ENCODE data around the gene HS3ST3B1. TPM values are rescaled to one million over a fixed set of nuclear protein-coding genes. Genes with fewer than 3 reads are reported as not detected.

Gene HS3ST3B1
- total and polyA plus RNA-seq, 12 donors: 0.47 to 8.5 (median 3.3) TPM

DNA sequence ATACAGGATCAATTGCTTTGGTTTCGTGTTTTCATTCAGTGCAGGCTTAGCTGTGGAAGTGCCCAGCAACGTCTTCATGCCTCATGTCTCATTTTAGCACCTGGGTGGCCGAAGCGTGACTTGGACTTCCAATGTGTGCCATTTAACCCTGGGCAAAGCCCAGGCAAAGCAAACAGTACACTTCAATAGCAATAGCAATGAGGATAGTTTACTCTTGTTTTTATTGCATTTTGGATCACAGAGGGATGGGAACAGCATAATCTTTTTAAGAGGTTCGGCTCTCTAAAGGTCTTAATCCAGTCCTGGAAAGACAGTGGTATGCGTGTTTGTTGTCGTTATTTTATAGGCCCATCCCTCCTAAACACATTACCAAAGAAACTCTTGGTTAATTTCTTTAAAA is 86.2 kb downstream of the HS3ST3B1 start:
- no peak overlapping the region for H3K4me3 ChIP-seq
- H3K27ac ChIP-seq: no peak overlapping the region
- no peaks in the 10 kb centered on the region for H3K9me3 ChIP-seq (replicated peaks in 1 of 3)
- no peaks in the 10 kb centered on the region for H3K4me1 ChIP-seq (replicated peaks in 1 of 2)
- H3K27me3 ChIP-seq: no peaks in the 10 kb centered on the region
- TF ChIP-seq POLR2A (IDR thresholded peaks at IDR 0.05): no peak
- TF ChIP-seq, protein P1, sequence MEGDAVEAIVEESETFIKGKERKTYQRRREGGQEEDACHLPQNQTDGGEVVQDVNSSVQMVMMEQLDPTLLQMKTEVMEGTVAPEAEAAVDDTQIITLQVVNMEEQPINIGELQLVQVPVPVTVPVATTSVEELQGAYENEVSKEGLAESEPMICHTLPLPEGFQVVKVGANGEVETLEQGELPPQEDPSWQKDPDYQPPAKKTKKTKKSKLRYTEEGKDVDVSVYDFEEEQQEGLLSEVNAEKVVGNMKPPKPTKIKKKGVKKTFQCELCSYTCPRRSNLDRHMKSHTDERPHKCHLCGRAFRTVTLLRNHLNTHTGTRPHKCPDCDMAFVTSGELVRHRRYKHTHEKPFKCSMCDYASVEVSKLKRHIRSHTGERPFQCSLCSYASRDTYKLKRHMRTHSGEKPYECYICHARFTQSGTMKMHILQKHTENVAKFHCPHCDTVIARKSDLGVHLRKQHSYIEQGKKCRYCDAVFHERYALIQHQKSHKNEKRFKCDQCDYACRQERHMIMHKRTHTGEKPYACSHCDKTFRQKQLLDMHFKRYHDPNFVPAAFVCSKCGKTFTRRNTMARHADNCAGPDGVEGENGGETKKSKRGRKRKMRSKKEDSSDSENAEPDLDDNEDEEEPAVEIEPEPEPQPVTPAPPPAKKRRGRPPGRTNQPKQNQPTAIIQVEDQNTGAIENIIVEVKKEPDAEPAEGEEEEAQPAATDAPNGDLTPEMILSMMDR (IDR thresholded peaks at IDR 0.05): no peak
- intact Hi-C loops (cut with DNase I): no loop called here
- no peak for DNase-seq
- 79 to 93% (median 84%) methylated on average over 7 of the region's 7 CpGs for WGBS, 4 donors
- H3K36me3 ChIP-seq (replicated peaks in 1 of 2): no peaks in the 10 kb centered on the region

DNA sequence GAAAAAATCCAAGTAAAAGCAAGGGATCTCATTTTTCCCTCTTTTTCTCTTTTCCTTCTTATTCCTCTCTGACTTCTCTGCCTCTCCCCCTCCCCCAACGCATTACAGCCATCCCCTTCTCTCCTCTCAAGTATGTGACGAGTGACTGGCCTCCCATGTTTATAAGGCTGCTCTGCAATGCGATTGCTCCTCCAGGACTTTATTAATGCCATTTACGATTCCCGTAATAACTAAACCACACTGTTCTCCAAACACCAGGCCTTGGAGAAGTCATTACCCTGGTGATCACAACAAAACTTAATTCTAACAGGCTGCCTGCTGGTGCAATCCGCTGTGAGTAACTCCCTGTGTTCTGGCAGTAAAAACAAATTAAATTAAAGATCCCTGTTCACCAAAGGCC is 88.8 kb downstream of the HS3ST3B1 start:
- DNase-seq: no peak
- TF ChIP-seq, protein P1 (IDR thresholded peaks at IDR 0.05): no peak
- no peak for TF ChIP-seq POLR2A (IDR thresholded peaks at IDR 0.05)
- Histone ChIP-seq H3K27me3 (no peaks in the 10 kb centered on the region), H3K9me3 (replicated peaks in 1 of 3) (no peaks in the 10 kb centered on the region), H3K36me3 (replicated peaks in 1 of 2) (no peaks in the 10 kb centered on the region), H3K4me1 (replicated peaks in 1 of 2) (no peaks in the 10 kb centered on the region), H3K27ac (no peak overlapping the region), H3K4me3 (no peak overlapping the region)
- WGBS, 4 donors: 48 to 71% (median 65%) methylated on average over 6 of the region's 6 CpGs
- intact Hi-C loops (cut with DNase I): no loop called here

DNA sequence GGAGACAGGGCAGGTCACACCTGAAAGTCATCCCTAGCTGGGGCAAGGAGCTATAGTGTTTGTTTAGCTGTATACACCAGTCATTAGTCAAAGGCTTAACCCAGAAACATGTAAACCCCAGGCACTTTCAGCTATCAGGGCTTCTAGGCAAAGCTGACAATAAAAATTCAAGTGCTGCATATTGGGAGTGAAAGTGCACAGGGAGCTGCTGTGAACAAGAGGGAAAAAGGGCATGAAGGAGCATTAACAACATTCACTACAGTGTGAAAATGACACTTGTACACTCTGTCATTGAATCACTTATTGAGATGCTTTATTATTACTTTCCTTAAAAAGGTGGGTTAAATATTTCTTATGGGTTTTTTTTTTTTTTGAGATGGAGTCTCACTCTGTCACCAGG is 92.8 kb downstream of the HS3ST3B1 start:
- H3K27me3 ChIP-seq: no peaks in the 10 kb centered on the region
- H3K9me3 ChIP-seq (replicated peaks in 1 of 3): no peaks in the 10 kb centered on the region
- no peak for DNase-seq
- H3K27ac ChIP-seq: no peak overlapping the region
- no peaks in the 10 kb centered on the region for H3K4me1 ChIP-seq (replicated peaks in 1 of 2)
- intact Hi-C loops (cut with DNase I): no loop called here
- no peak for TF ChIP-seq POLR2A (IDR thresholded peaks at IDR 0.05)
- TF ChIP-seq, protein P1 (IDR thresholded peaks at IDR 0.05): no peak
- H3K36me3 ChIP-seq (replicated peaks in 1 of 2): no peaks in the 10 kb centered on the region
- no peak overlapping the region for H3K4me3 ChIP-seq

DNA sequence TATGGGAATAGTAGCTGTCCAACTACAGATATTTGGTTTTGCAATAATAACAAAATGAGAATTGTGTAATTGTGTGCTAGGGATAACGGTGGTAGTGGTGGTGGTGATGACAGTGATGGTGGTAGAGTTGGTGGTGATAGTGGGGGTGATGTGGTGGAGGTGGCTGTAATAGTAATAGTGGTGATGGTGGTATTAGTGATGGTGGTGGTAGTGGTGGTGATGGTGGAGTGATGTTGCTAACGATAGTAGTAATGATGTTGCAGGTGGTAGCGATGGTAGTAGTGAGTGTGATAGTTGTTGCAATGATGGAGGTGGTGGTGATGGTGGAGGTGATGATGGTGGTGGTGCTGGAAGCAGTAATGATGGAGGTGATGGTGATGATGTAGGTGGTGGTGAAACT is 94.4 kb downstream of the HS3ST3B1 start:
- WGBS, 4 donors: 77 to 84% (median 83%) methylated on average over 3 of the region's 3 CpGs
- DNase-seq: no peak
- no peaks in the 10 kb centered on the region for H3K9me3 ChIP-seq (replicated peaks in 1 of 3)
- TF ChIP-seq, protein P1 (IDR thresholded peaks at IDR 0.05): no peak
- TF ChIP-seq POLR2A (IDR thresholded peaks at IDR 0.05): no peak
- H3K4me1 ChIP-seq (replicated peaks in 1 of 2): no peaks in the 10 kb centered on the region
- intact Hi-C loops (cut with DNase I): no loop called here
- H3K27ac ChIP-seq: no peak overlapping the region
- H3K4me3 ChIP-seq: no peak overlapping the region
- H3K27me3 ChIP-seq: peaks cover 8% of the 10 kb centered on the region
- H3K36me3 ChIP-seq (replicated peaks in 1 of 2): no peaks in the 10 kb centered on the region
